Neuronal stem cell (in vitro differentiated cells): ENCODE results near the gene CHMP1A.

Source experiments
- DNase-seq: peaks from one replicate; pipeline ENCODE4 v3.0.0-alpha.2; 2013; ENCODE audit warnings: low spot score
- H2AFZ ChIP-seq: one replicate; pipeline ENCODE4 v1.6.1; 2013; ENCODE audit warnings: mild to moderate bottlenecking, low read length, inconsistent platforms
- H2AK5ac ChIP-seq: 2 replicates; pipeline ENCODE4 v1.6.1; 2013; ENCODE audit warnings: low read depth, mild to moderate bottlenecking, inconsistent platforms, low read length, moderate library complexity, mixed read lengths
- H2BK120ac ChIP-seq: 2 replicates; pipeline ENCODE4 v1.6.1; 2013; ENCODE audit warnings: low read depth, mild to moderate bottlenecking, inconsistent platforms, low read length, moderate library complexity, mixed read lengths
- H2BK12ac ChIP-seq: one replicate; pipeline ENCODE4 v1.6.1; 2013; ENCODE audit warnings: low read length, inconsistent platforms
- H2BK15ac ChIP-seq: 2 replicates; pipeline ENCODE4 v1.6.1; 2013; ENCODE audit warnings: mild to moderate bottlenecking, low read length, inconsistent platforms, mixed read lengths
- H2BK5ac ChIP-seq: one replicate; pipeline ENCODE4 v1.6.1; 2013; ENCODE audit warnings: inconsistent platforms, mild to moderate bottlenecking, low read length, moderate library complexity
- H3K14ac ChIP-seq: one replicate; pipeline ENCODE4 v1.6.1; 2013; ENCODE audit warnings: low read length, inconsistent platforms
- H3K18ac ChIP-seq: 2 replicates; pipeline ENCODE4 v1.6.1; 2013; ENCODE audit warnings: low read length, inconsistent platforms
- H3K23ac ChIP-seq: 2 replicates; pipeline ENCODE4 v1.6.1; 2013; ENCODE audit warnings: low read depth, mild to moderate bottlenecking, mixed read lengths, low read length, inconsistent platforms; ENCODE audit not compliant: poor library complexity
- H3K27ac ChIP-seq: replicated peaks from 3 replicates; pipeline ENCODE4 v1.5.1; 2013; ENCODE audit warnings: low read length, inconsistent platforms
- H3K27me3 ChIP-seq, 3 experiments: 2 replicates each; pipeline ENCODE4 v1.6.1; 2013; ENCODE audit warnings: low read length in 3 of 3, mild to moderate bottlenecking in 2 of 3, inconsistent platforms in 1 of 3, low read depth in 1 of 3, mixed read lengths in 1 of 3, moderate library complexity in 1 of 3; ENCODE audit not compliant: control insufficient read depth in 3 of 3, insufficient read depth in 3 of 3
- H3K36me3 ChIP-seq, 2 donors: replicated peaks in 1 of 2; 2 replicates each; pipeline ENCODE4 v1.6.1; 2013; ENCODE audit warnings: low read length in 2 of 2; ENCODE audit not compliant: control insufficient read depth in 2 of 2, insufficient read depth in 2 of 2
- H3K4ac ChIP-seq: 2 replicates; pipeline ENCODE4 v1.6.1; 2013; ENCODE audit warnings: inconsistent platforms, mild to moderate bottlenecking, low read length, moderate library complexity
- H3K4me1 ChIP-seq, 2 donors: 1 replicate in 1 of 2; 2 replicates in 1 of 2; pipeline ENCODE4 v1.6.1; 2013; ENCODE audit warnings: low read length in 2 of 2, low read depth in 1 of 2; ENCODE audit not compliant: control insufficient read depth in 2 of 2, insufficient read depth in 1 of 2
- H3K4me2 ChIP-seq: one replicate; pipeline ENCODE4 v1.6.1; 2013; ENCODE audit warnings: mild to moderate bottlenecking, low read length, inconsistent platforms; ENCODE audit not compliant: insufficient read depth, poor library complexity, severe bottlenecking
- H3K4me3 ChIP-seq, 2 donors: 2 replicates each; pipeline ENCODE4 v1.5.1; 2013; ENCODE audit warnings: low read length in 2 of 2, mild to moderate bottlenecking in 2 of 2, inconsistent platforms in 1 of 2, moderate library complexity in 1 of 2
- H3K79me1 ChIP-seq: one replicate; pipeline ENCODE4 v1.6.1; 2013; ENCODE audit warnings: low read depth, mild to moderate bottlenecking, inconsistent platforms, low read length, moderate library complexity
- H3K9ac ChIP-seq: one replicate; pipeline ENCODE4 v1.6.1; 2013; ENCODE audit warnings: mild to moderate bottlenecking, low read depth, low read length, inconsistent platforms; ENCODE audit not compliant: poor library complexity
- H3K9me3 ChIP-seq, 2 donors: replicated peaks in 1 of 2; 2 replicates each; pipeline versions ENCODE3 to v1.6.1; 2013; ENCODE audit warnings: low read length in 2 of 2, mild to moderate bottlenecking in 2 of 2, inconsistent platforms in 1 of 2, low read depth in 1 of 2, mixed read lengths in 1 of 2, moderate library complexity in 1 of 2; ENCODE audit not compliant: control insufficient read depth in 2 of 2, insufficient read depth in 1 of 2
- H4K8ac ChIP-seq: one replicate; pipeline ENCODE4 v1.6.1; 2013; ENCODE audit warnings: low read depth, mild to moderate bottlenecking, inconsistent platforms, low read length, moderate library complexity
- H4K91ac ChIP-seq: one replicate; pipeline ENCODE4 v1.6.1; 2013; ENCODE audit warnings: low read length, low read depth, mild to moderate bottlenecking, inconsistent platforms; ENCODE audit not compliant: poor library complexity
- WGBS, 2 donors: extraction: QIAGEN DNeasy Blood & Tissue Kit; methylation state at CpG; one replicate each; pipeline ENCODE4 v1.1.7; 2013; ENCODE audit warnings: missing lambda C conversion rate in 2 of 2, mixed read lengths in 1 of 2; ENCODE audit not compliant: insufficient read length in 2 of 2, insufficient replicate concordance in 1 of 2; ENCODE audit errors: extremely low coverage in 2 of 2; 5-methylcytosine and 5-hydroxymethylcytosine counted together

CHMP1A gene

DNA sequence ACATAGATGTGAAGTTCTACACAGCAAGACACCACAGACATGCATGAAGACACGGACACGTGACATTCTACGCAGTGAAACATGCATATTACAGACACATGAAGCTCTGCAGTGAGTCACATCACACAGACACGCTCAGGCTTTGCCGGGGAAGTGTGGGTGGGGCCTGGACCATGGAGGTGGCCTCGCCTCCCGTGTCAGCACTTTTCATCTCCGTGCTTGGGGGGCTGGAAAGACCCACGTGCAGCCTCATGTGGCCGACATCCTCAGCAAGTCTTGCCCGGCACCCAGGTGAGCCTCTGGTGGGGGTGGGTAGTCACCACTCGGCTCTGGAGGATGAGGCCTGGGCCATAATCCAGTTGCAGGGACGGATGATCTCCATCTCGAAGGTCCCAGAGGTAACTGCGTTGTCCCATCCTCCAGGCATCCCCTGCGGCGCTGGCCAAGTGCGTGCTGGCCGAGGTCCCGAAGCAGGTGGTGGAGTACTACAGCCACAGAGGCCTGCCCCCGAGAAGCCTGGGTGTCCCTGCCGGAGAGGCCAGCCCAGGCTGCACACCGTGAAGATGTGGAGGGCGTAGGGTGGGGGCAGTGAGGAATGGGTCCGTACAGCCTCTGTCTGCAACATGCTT is 61.3 kb downstream of the CHMP1A start:
- peaks cover 6 to 19% of the 10 kb centered on the region in 2 donors for H3K4me1 ChIP-seq
- H3K27me3 ChIP-seq, result no peaks in the 10 kb centered on the region
- no peak overlapping the region for H2BK15ac ChIP-seq
- no peak overlapping the region for H4K8ac ChIP-seq
- peak overlapping the region in 1 of 2 donors; percentile 45 for H3K4me3 ChIP-seq
- peak overlapping the region; percentile 5 for H3K18ac ChIP-seq
- no peaks in the 10 kb centered on the region for H3K79me1 ChIP-seq
- H4K91ac ChIP-seq, result no peak overlapping the region
- H3K36me3 ChIP-seq, result no peaks in the 10 kb centered on the region
- peak overlapping the region; percentile 50 for H2BK12ac ChIP-seq
- no peak overlapping the region for H3K4me2 ChIP-seq
- H2AFZ ChIP-seq, result no peak overlapping the region
- H3K23ac ChIP-seq, result peak overlapping the region; percentile 40
- H3K14ac ChIP-seq, result no peak overlapping the region
- WGBS, 2 donors, result no CpG with 5 or more reads among the region's 25 CpGs
- H3K9me3 ChIP-seq, result peaks cover 0 to 3% of the 10 kb centered on the region in 2 donors
- H3K9ac ChIP-seq, result no peak overlapping the region
- peak overlapping the region; percentile 45 for H2AK5ac ChIP-seq
- peak overlapping the region; percentile 77 for H2BK5ac ChIP-seq
- no peak overlapping the region for H3K27ac ChIP-seq
- no peak for DNase-seq
- H2BK120ac ChIP-seq, result no peak overlapping the region
- no peak overlapping the region for H3K4ac ChIP-seq

DNA sequence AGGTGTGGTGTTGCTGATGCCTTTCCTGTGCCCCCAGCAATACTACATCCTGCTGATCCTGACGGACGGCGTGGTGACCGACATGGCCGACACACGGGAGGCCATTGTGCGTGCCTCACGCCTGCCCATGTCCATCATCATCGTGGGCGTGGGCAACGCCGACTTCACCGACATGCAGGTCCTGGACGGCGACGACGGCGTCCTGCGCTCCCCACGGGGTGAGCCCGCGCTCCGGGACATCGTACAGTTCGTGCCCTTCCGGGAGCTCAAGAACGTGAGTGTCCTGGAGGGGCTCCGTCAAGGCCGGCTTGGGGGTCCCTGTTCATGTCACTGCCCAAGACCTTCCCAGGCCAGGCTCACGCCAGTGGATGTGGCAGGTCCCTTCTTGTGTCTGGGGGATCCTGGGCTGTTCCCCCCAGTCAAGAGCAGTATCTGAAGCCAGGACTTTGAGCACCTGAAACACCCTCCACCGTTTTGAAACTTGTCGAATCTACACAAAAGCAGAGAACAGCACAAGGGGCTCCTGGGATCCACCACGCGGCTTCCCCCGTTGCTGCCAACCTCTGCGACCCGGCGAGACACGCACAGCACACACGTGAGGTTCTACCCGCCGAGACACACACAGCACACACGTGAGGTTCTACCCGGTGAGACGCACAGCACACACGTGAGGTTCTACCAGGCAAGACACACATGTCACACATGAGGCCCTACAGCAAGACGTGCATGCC is 62.0 kb downstream of the CHMP1A start:
- Histone ChIP-seq H3K4me1 (peaks cover 6 to 14% of the 10 kb centered on the region in 2 donors), H2BK5ac (peak overlapping the region; percentile 39), H3K27ac (no peak overlapping the region), H2BK120ac (no peak overlapping the region), H3K14ac (peak overlapping the region; percentile 44), H3K23ac (peak overlapping the region; percentile 96), H2BK15ac (no peak overlapping the region), H4K91ac (no peak overlapping the region), H3K18ac (peak overlapping the region; percentile 41), H2AFZ (no peak overlapping the region), H4K8ac (no peak overlapping the region), H3K79me1 (no peaks in the 10 kb centered on the region), H3K9me3 (peaks cover 0 to 3% of the 10 kb centered on the region in 2 donors), H3K36me3 (no peaks in the 10 kb centered on the region), H2AK5ac (peak overlapping the region; percentile 19), H3K4ac (no peak overlapping the region), H3K4me3 (peak overlapping the region in 1 of 2 donors; percentile 45), H3K9ac (no peak overlapping the region), H3K27me3 (no peaks in the 10 kb centered on the region), H2BK12ac (no peak overlapping the region), H3K4me2 (no peak overlapping the region)
- no peak for DNase-seq
- no CpG with 5 or more reads among the region's 47 CpGs for WGBS, 2 donors
